Anterior cingulate cortex (tissue), 58 donors: ENCODE results near the gene BCL2L11.
A peak's percentile ranks its signal among the peaks of the same experiment; 100 is the strongest.
"Not testable (repeated sequence)": the region's sequence is repeated elsewhere in the genome, so short reads cannot be mapped to it uniquely, and the experiment has no call there.

Experiments used
- DNase-seq, 58 donors: peaks; one replicate each; lab custom pipeline; 2025; lab: John Stamatoyannopoulos, UW

BCL2L11 gene

GRCh38 chr2:111120253-111121027 lies at the start of gene BCL2L11:
Gene BCL2L11 (plus strand): TSS chr2:111120914. CDS start chr2:111123746, 2,832 bp downstream.
- DNase-seq, result peak; percentile 14 to 90 (median 76)

GRCh38 chr2:111071600-111072171 lies 49.0 kb upstream of the BCL2L11 start:
- DNase-seq, result no peak

GRCh38 chr2:111072220-111072871 lies 48.4 kb upstream of the BCL2L11 start:
- DNase-seq, result no peak

- DNase-seq, result not testable (repeated sequence)
Measured at GRCh38 chr2:111082659-111083058, 38.1 kb upstream of the BCL2L11 start.

- no peak for DNase-seq
Measured at GRCh38 chr2:111091811-111092211, 28.9 kb upstream of the BCL2L11 start.

GRCh38 chr2:111094691-111095090 lies 26.0 kb upstream of the BCL2L11 start:
- peak in 4 of 58 donors; percentile 12 to 49 (median 24) for DNase-seq

GRCh38 chr2:111095434-111095833 lies 25.3 kb upstream of the BCL2L11 start:
- DNase-seq, result no peak

- DNase-seq, result no peak
Measured at GRCh38 chr2:111099402-111099801, 21.3 kb upstream of the BCL2L11 start.

- DNase-seq, result no peak
Measured at GRCh38 chr2:111100087-111100764, 20.5 kb upstream of the BCL2L11 start.

- no peak for DNase-seq
Measured at GRCh38 chr2:111100765-111101162, 19.9 kb upstream of the BCL2L11 start.

- DNase-seq, result no peak
Measured at GRCh38 chr2:111101592-111101991, 19.1 kb upstream of the BCL2L11 start.

- DNase-seq, result no peak
Measured at GRCh38 chr2:111102216-111102615, 18.5 kb upstream of the BCL2L11 start.

- no peak for DNase-seq
Measured at GRCh38 chr2:111105926-111106325, 14.8 kb upstream of the BCL2L11 start.

GRCh38 chr2:111106706-111107105 lies 14.0 kb upstream of the BCL2L11 start:
- DNase-seq, result no peak

- DNase-seq, result no peak
Measured at GRCh38 chr2:111108745-111109271, 11.9 kb upstream of the BCL2L11 start.

GRCh38 chr2:111111101-111111755 lies 9.5 kb upstream of the BCL2L11 start:
- DNase-seq, result no peak

GRCh38 chr2:111113838-111114237 lies 6.9 kb upstream of the BCL2L11 start:
- no peak for DNase-seq

- no peak for DNase-seq
Measured at GRCh38 chr2:111116011-111116746, 4.5 kb upstream of the BCL2L11 start.

- DNase-seq, result peak in 51 of 58 donors; percentile 22 to 74 (median 50)
Measured at GRCh38 chr2:111116843-111117597, 3.7 kb upstream of the BCL2L11 start.
